GM19238 (cell line): ENCODE results near the gene IGSF6.
"Not testable (repeated sequence)": the region's sequence is repeated elsewhere in the genome, so short reads cannot be mapped to it uniquely, and the experiment has no call there.

Source experiments
- DNase-seq: peaks from one replicate; pipeline ENCODE4 v3.0.0; 2011; ENCODE audit warnings: low spot score; ENCODE audit not compliant: insufficient read length

Gene IGSF6

DNA sequence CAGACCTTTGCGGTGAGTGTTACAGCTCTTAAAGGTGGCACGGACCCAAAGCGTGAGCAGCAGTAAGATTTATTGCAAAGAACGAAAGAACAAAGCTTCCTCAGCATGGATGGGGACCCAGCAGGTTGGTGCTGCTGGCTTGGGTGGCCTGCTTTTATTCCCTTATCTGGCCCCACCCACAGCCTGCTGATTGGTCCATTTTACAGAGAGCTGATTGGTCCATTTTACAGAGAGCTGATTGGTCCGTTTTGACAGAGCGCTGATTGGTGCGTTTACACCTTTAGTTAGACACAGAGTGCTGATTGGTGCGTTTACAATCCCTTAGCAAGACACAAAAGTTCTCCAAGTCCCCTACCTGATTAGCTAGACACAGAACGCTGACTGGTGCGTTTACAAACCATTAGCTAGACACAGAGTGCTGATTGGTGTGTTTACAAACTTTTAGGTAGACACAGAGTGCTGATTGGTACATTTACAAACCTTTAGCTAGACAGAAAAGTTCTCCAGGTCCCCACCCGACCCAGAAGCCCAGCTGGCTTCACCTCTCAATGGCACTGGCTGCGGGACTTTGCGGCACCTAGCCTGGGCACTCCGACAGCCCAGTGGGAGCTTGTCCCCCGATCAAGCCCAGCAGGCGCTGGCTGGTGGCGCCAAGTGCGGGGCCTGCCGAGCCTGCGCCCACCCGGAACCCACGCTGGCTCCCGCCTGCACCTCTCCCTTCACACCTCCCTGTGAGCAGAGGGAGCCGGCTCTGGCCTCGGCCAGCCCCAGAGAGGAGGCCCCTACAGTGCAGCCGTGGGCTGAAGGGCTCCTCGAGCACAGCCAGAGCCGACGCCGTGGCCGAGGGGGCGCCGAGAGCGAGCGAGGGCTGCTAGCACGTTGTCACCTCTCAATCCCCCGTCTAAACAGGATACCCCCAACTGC lies 22.5 kb downstream of the IGSF6 start:
- DNase-seq = not testable (repeated sequence)

DNA sequence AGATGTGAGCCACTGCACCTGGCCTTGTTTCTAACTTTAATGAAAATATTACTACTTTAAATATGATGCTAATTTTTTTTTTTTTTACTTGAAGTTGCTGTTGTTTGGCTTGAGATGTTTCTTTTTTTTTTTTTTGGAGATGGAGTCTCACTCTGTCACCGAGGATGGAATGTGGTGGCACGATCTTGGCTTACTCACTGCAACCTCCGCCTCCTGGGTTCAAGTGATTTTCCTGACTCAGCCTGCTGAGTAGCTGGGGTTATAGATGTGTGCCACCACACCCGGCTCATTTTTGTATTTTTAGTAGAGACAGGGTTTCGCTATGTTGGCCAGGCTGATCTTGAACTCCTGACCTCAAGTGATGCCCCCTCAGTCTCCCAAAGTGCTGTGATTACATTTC lies 23.6 kb downstream of the IGSF6 start:
- no peak for DNase-seq

DNA sequence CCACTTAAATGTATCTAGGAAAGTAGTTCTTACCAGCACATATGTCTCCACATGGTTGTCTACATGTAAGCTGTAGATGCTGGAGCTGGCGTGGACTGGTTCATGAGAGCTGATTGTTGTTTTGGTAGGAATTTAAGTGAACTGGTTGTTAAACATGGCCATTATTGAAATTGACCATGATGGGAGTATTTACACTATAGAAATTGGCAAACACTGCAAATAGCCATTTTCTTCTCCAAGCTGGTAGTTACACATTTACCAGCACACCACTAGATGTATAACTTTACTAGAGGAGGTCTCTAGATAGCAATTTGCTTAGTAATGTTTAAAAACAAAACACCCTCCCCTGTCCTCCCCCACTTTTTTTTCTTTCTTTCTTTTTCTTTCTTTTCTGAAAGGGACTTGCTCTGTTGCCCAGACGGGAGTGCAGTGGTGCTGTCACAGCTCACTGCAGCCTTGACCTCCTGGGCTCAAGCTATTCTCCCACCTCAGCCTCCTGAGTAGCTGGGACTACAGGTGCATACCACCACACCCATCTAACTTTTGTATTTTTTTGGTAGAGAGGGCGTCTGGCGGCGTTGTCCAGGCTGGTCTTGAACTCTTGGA lies 24.2 kb downstream of the IGSF6 start:
- no peak for DNase-seq

DNA sequence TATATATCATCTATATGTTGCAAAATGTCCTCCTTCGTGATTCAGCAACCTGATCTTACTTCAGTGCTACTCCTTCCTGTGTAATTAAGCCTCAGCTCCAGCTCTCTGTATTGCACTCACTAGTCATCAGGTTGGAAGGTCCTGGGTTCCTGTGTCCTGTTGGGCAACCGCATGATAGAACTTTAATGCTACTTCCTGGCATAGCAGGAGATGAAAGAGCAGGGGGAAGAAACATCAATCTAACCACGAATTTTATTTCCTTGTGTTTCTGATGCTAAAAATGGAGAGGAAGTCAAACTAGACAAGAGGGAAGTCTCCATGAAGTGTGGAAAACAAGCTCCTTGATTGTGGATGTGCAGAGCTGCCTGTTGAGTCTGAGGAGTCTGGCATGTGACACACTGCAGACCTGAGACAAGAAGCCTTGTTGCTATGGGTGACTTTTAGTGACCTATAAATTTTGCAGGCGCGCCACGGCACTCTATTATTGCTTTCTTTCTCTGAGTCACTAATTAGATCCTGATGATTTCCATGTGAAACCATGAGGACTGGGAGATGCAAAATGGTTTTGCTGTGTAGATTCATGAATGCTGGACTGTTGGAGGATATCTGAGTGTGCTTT lies 25.6 kb downstream of the IGSF6 start:
- no peak for DNase-seq

DNA sequence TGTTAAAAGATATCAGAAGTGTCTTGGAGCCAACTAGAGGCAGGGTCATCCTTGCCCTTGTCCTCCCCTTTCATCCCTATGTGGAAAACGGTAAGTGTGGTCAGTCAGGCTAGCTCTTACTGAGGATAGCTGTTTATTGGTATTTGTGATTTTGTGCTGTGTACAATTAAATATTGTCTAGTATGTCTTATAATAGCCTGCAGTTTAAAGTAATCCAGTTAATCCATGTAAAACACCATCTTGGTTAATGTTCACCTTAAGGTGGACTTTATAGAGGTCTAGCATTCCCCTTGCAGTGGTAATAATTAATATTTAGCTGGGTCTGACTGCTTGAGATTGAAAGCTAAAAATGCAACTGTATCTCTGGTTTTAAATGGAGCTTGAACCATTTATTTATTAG lies 27.4 kb downstream of the IGSF6 start:
- DNase-seq = no peak

DNA sequence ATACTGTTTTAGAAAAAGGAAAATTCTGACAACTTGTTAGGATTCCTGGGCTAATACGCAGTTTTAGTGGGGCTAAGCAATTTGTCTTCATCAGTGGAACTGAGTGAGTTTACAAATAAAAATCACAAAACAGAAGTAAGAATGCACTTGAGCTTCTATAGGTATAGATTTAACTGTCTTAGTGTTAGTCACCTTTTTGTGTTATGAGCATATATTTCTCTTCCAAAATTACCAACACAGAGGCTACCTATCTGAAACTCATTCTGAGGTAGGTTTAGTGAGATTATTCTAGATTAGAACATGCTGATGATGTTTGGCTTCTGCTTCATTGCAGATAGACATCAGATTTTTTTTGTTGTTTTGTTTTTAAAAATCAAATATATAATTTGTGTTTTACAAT lies 29.9 kb downstream of the IGSF6 start:
- no peak for DNase-seq

DNA sequence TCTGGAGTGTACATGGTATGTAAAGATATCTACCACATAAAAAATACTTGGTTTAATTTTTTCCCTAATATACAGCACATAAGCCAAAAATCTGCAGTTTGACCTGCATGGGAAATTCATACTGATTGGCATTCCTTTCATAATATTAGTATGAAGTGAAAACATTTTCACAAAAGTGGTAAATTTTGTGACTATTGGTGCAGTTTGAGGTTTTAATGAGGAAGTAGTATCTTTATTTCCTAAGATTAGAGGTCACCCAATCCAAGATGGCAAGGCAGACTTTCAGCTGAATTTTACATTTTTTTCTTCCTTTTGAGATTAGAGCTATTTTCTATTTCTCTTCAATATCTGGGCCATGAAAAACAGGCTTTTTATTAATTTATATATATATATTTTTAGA lies 31.8 kb downstream of the IGSF6 start:
- no peak for DNase-seq

DNA sequence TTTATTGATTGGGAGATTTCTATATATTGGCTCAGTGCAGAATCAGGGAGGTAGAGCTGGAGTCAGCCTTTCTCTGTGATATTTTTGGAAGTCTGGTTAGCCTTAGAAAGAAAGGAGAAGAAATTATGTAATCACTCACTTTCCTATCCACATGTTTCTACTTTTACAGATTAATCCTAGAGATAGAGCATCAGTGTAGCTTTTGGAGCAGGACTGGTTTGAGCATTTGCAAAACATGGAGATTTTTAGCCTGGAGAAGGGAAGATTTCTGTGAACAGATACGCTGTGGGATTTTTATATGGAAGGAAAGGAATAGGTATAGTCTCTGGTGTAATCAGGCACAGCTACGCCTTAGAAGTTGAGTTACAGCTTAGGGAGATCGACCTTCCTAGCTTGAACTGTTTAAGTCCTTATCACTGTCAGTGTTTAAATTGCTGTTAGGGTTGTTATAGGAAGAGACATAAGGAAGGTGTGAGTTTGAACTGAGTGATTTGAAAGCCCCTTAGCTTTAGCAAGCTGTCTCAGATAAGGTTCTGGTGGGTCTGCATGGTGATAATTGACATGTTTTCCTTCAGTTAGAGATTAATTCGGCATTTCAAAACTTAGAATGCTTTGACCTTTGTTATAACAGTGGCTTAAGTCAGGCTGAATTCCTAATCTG lies 32.5 kb downstream of the IGSF6 start:
- DNase-seq = no peak

DNA sequence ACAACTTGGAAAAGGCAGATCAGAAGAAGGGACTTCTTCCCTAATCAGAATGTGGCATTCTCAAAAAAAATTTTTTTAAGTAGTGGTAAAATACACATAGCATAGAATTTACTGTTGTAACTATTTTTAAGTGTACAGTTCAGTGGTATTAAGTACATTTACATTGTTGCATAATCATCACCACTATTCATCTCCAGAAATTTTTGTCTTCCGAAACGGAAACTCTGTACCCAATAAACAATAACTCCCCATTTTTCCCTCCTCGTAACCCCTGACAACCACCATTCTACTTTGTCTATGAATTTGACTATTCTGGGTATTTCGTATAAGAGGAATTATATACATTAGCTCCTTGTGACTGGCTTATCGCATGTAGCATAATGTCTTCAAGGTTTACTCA lies 34.1 kb downstream of the IGSF6 start:
- DNase-seq = no peak

DNA sequence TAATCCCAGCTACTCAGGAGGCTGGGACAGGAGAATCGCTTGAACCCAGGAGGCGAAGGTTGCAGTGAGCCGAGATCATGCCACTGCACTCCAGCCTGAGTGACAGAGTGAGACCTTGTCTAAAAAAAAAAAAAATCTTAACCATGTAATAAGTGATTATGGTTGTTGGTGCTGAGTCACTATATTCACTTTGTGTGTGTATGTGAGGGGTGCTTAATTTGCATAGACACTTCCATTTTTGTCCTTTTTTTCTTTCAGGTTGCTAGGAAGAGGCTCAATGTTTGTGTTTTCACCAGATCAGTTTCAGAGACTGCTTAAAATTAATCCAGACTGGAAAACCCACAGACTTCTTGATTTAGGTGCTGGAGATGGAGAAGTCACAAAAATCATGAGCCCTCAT lies 34.8 kb downstream of the IGSF6 start:
- DNase-seq = no peak

DNA sequence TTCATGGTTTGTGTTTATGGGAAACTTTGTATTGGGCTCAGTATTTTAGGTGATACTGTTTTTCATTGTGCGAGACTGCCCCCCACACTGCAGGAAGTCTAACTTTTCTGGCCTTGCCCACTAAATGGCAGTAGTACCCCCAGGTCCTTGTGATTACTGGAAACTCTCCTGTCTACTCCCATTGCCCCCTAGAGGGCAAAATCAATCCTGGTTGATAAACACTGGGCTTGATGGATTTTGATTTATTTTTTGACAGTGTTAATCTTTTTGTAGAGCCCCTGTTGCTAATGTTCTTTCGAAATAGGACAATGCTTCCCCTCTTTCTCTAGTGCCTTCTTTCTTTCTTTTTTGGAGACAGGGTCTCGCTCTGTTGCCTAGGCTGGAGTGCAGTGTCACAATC lies 37.5 kb downstream of the IGSF6 start:
- DNase-seq = no peak

DNA sequence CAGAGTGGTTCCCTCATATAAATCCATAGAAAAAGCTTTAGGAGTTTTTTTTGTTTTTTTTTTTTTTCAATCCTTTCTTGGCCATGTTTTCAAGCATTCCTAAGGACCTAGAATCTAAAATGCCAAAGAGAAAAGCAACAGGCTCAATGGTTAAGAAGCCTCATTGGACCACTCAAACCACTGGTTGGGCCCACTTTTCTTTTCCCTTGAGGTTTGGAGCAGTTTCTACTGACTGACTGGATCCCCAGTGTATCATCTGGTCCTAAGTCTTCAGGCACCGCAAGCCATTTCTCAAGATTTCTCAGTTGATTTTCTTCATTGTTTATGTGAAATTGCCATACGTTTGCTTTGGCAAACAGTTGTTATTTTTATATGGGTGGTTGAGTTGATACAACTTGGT lies 38.6 kb downstream of the IGSF6 start:
- DNase-seq = no peak

DNA sequence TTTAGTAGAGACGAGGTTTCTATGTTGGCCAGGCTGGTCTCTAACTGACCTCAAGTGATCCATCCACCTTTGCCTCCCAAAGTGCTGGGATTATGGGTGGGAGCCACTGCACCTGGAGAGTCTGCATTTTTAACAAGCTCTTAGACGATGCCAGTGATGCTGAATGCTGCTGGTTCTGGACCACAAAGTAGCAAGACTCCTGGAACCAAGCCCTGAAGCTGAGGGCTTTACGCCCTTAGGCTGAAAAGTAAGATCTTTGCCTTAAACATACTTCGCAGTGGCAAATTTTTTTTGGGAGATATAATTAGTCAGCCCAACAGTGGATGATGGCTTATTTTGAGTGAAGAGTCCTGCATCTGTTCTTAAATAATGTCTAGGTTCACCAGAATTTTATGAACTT lies 39.0 kb downstream of the IGSF6 start:
- DNase-seq = no peak

DNA sequence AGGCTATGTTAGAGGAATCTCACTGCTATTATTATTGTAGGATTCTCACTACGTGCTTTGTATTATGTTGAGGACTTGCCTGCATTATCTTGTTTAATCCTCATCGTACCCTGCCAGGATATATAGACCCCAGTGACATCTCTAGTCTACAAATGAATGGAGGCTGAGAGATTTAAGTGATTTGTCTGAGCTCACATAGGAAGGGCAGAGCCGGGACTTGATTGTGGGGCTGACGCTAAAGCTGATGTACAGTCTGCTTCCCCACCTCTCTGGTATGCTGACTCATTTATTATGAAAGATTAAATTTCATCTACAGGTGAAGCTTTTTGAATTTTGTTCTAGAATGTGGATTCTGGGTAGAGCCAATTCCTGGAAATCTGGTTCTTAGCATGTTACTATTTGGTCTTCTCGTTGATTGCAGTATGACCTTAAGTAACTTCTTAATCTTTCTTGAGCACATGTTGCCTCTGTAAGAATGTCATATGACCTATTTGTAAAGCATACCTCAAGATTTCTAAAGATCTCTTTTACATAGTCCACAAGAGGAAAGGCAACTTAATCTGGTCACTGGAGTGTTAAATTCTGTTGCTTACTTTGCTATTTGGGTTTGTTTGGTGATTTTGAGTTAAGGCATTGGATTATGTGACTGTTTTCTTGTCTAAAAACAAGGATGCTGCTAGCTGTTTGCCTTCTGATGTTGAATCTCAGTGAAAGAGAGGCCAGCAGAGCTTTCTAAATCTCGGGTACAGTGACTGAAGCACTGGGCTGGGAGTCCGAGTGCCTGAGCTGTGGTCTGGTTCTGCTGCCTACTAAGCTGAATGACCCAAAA lies 40.6 kb downstream of the IGSF6 start:
- DNase-seq = no peak

DNA sequence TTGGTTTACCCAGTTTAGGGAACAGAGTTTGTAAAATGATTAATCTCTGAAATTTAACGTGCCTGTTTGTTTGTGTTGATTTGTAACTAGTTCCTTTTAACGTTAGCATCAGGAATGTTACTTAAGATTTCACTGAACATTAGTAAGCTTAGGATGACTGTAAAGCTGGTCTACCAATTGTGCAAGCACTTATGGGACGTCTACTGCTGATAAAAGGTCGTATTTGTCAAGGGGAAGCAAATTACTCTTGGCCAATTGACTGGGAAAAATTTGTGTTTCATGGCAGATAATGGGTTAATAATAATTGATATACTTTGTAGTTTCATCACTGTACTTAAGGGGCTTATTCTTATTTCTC lies 41.2 kb downstream of the IGSF6 start:
- no peak for DNase-seq

DNA sequence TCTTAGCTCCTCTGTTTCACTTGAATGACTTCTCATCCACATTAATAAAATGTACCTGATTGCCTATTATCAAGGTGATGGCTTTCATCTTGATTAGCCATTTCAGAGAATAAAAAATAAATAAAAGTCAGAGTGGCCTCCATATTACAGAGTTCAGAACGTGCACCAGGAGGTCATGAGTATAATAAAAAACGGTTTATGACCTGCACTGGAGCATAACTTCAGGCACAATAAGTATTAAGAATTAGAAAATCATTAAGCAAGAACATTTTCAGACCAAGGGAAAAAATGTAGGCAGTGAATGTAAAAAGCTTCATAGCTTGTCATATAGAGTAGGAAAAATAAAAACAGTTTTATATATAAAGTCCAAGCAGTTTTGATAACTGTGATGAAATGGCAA lies 41.6 kb downstream of the IGSF6 start:
- DNase-seq = no peak

DNA sequence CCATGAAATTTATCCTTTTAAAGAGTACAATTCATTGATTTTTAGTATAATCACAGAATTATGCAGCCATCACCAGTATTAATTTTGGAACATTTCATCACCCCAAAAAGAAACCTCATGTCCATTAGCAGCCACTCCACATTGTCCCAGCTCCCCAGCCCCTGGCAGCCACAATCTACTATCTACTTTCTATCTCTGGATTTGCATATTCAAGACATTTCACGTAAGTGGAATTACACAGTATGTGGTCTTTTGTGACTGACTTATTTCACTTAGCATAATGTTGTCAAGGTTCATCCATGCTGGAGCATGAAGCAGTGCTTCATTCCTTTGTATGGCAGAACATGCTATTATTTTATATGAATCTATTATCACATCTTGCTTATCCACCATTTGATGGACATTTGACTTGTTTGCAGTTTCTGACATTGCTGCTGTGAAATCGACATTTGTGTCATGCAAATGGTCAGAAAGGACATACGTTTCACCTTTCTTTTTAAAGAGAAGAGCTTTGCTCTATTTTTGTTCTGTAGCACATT lies 42.3 kb downstream of the IGSF6 start:
- DNase-seq = no peak

DNA sequence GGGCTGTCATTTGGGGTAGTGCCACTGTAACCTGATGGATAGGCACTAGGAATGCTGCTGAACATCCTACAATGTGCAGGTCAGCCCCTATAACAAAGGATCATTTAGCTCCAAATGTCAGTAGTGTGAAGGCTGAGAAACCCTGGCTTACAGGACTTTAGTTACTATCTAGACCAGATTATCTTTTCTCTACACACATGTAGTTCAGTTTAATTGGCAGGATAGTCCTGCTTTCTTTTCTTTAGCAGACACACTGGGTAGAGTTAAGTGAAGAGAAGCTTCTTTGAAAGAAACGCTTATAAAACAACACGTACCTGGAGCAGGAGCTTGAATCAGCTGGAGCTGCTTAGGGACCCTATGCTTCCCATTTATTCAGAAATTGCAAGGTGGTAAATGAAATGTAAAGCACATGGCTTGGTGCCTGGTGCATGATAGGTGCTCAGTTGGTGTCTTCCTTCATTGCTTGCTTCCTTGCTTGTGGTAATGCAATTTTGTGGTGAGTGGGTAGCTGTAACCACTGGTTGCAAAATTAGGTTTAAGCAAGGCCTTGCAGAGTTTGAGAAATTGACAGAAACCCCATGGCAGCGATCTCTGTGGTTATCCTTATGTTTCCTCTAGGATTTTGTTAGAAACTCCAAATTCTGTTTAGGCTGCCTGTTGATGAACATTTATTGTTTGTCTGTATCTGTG lies 43.6 kb downstream of the IGSF6 start:
- DNase-seq = no peak

DNA sequence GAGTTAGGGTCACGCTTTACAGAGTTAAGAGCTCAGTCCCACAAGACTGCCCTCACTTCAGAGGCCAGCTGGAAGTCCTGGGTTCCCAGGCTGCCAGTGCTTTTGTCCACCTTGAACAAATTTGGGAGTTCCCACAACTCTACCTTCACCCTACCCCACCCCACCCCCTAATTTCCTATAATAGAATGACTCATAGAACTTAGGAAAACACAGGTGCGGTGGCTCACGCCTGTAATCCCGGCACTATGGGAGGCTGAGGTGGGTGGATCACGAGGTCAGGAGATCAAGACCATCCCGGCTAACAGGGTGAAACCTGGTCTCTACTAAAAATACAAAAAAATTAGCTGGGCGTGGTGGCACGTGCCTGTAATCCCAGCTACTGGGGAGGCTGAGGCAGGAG lies 46.6 kb downstream of the IGSF6 start:
- not testable (repeated sequence) for DNase-seq

DNA sequence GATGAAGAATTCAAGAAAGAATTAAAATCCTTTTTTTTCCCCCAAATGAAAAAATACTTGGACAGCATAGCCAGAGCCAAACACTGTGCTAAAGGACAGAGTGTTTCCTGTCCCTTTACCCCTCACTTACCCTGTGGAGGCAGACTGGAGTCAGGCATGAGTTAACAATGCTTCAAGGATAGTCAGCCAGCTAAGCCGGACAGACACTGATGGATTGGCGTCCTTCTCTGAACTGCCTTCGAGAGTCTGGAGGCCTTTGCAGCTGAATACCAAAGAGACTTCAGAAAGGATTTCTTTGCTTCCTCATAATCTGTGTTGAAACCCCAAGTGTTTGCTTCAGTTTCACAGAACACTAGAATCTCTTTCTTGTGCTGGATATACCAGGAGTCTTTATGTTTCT lies 48.5 kb downstream of the IGSF6 start:
- no peak for DNase-seq
